ENCODE measurements around the gene DENND1B. TPM values are rescaled to one million over a fixed set of nuclear protein-coding genes. Genes with fewer than 3 reads are reported as not detected.
A peak's percentile ranks its signal among the peaks of the same experiment; 100 is the strongest.

DENND1B gene
- total and polyA plus RNA-seq, 2 experiments from 2014 or later = 9.2 to 21.3 TPM

DNA sequence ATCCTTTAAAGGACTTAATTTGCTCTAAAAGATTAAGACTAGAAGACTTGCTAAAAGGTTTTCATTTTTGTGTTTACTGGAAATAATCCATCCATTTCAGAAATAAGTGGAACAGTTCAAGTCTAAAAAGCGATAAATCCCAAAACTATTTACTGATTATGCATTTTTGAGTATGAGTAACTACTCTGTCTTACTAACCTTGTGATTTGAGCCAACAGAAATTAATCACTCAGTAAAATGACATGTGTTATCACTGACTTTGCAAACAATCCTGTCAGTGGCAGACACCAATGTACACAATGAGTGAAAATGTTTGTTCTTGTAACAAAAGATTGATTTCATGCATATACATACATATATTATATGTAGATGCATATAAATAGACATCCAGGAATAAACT lies 218.0 kb downstream of the DENND1B start:
- H3K79me2 ChIP-seq (ENCODE audit: insufficient read depth) = no peaks in the 10 kb centered on the region
- H3K9me3 ChIP-seq (ENCODE audit: low read depth) = no peaks in the 10 kb centered on the region
- peaks cover 8% of the 10 kb centered on the region for H3K4me1 ChIP-seq (ENCODE audit: insufficient read depth)
- no peak overlapping the region for H3K4me3 ChIP-seq
- no peak overlapping the region for H3K9ac ChIP-seq
- in situ Hi-C loops (cut with MboI) = no loop called here
- TF ChIP-seq EZH2phosphoT487 (IDR thresholded peaks at IDR 0.05; ENCODE audit: insufficient read depth, low read depth) (no peak), EZH2 (IDR thresholded peaks at IDR 0.05; ENCODE audit: insufficient read depth, poor library complexity, severe bottlenecking) (no peak)
- 0 out of 2 replicates have a peak, but pooled peaks cover 4% of the 10 kb centered on the region for H3K36me3 ChIP-seq (ENCODE audit: low read depth)
- H3K27ac ChIP-seq = no peak overlapping the region
- H2AFZ ChIP-seq = no peak overlapping the region
- peak; percentile 31 for DNase-seq
- no peaks in the 10 kb centered on the region for H3K27me3 ChIP-seq (replicated peaks; ENCODE audit: insufficient read depth)
- H3K4me2 ChIP-seq (ENCODE audit: unreplicated experiment) = no peak overlapping the region
- no peaks in the 10 kb centered on the region for H4K20me1 ChIP-seq (ENCODE audit: insufficient read depth)
- WGBS, 2 experiments (ENCODE audit: low coverage in 1 of 2, low lambda C conversion rate in 2 of 2, missing lambda C conversion rate in 2 of 2) = 29 to 43% methylated on average over 1 of the region's 1 CpG
- H3F3A ChIP-seq (ENCODE audit: insufficient read depth) = no peaks in the 10 kb centered on the region
- H3K9me2 ChIP-seq (ENCODE audit: insufficient read depth) = no peaks in the 10 kb centered on the region; the same call in 1 of the 2 replicates

DNA sequence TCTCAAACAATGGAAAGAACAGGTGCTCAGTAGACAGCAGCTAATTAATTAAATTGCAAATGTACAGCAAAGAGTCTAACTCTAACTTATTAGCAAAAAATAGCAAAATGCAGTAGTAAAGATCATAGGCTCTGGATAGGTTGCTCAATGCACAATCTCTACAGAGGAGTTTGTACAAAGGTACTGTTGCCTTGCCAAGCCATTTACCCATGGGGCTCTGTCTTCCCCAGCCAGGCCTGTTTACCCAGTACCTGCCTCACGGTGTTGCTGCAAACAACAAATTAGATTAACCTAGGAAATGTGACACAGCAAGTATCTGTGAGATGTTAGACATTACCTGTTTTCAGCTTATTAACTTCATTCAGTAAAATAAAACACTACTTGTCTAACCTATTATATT lies 222.0 kb downstream of the DENND1B start:
- Histone ChIP-seq H3F3A (ENCODE audit: insufficient read depth) (no peaks in the 10 kb centered on the region), H2AFZ (no peak overlapping the region), H3K4me3 (no peak overlapping the region), H4K20me1 (ENCODE audit: insufficient read depth) (no peaks in the 10 kb centered on the region), H3K27ac (no peak overlapping the region), H3K9ac (no peak overlapping the region), H3K9me3 (ENCODE audit: low read depth) (no peaks in the 10 kb centered on the region), H3K79me2 (ENCODE audit: insufficient read depth) (no peaks in the 10 kb centered on the region), H3K9me2 (ENCODE audit: insufficient read depth) (no peaks in the 10 kb centered on the region; the same call in 1 of the 2 replicates), H3K4me2 (ENCODE audit: unreplicated experiment) (no peak overlapping the region), H3K27me3 (replicated peaks; ENCODE audit: insufficient read depth) (no peaks in the 10 kb centered on the region), H3K36me3 (ENCODE audit: low read depth) (0 out of 2 replicates have a peak, but pooled peaks cover 4% of the 10 kb centered on the region), H3K4me1 (ENCODE audit: insufficient read depth) (peaks cover 8% of the 10 kb centered on the region)
- in situ Hi-C loops (cut with MboI) = no loop called here
- no peak for DNase-seq
- TF ChIP-seq EZH2 (IDR thresholded peaks at IDR 0.05; ENCODE audit: insufficient read depth, poor library complexity, severe bottlenecking) (no peak), EZH2phosphoT487 (IDR thresholded peaks at IDR 0.05; ENCODE audit: insufficient read depth, low read depth) (no peak)
- WGBS, 2 experiments (ENCODE audit: low coverage in 1 of 2, low lambda C conversion rate in 2 of 2, missing lambda C conversion rate in 2 of 2) = 0% methylated on average over 1 of the region's 1 CpG

DNA sequence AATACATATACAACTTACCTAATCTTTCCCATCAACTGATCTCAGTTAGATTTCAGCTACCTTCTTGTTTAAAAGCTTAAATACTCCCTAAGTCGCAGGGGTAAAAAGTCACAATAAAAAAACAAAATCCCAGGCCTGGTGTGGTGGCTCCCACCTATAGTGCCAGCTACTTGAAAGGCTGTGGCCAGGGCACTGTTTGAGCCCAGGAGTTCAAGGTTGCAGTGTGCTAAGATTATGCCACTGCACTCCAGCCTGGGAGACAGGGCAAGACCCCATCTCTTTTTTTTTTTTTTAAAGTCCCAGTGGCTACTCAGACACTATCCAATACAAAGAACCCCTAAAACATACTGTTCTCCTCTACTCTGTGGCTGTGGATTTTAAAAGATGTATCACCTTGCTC lies 228.3 kb downstream of the DENND1B start:
- Histone ChIP-seq H3K27me3 (replicated peaks; ENCODE audit: insufficient read depth) (no peaks in the 10 kb centered on the region), H3K9ac (no peak overlapping the region), H3K4me1 (ENCODE audit: insufficient read depth) (no peaks in the 10 kb centered on the region), H4K20me1 (ENCODE audit: insufficient read depth) (no peaks in the 10 kb centered on the region), H3F3A (ENCODE audit: insufficient read depth) (no peaks in the 10 kb centered on the region), H3K79me2 (ENCODE audit: insufficient read depth) (no peaks in the 10 kb centered on the region), H3K9me3 (ENCODE audit: low read depth) (no peaks in the 10 kb centered on the region), H3K4me3 (no peak overlapping the region), H3K27ac (no peak overlapping the region), H3K36me3 (ENCODE audit: low read depth) (peaks cover 5% of the 10 kb centered on the region; the same call in 1 of the 2 replicates), H2AFZ (no peak overlapping the region), H3K4me2 (ENCODE audit: unreplicated experiment) (no peak overlapping the region), H3K9me2 (ENCODE audit: insufficient read depth) (no peaks in the 10 kb centered on the region)
- WGBS, 2 experiments (ENCODE audit: low coverage in 1 of 2, low lambda C conversion rate in 2 of 2, missing lambda C conversion rate in 2 of 2) = 93 to 100% methylated on average over 1 of the region's 1 CpG
- in situ Hi-C loops (cut with MboI) = no loop called here
- no peak for TF ChIP-seq EZH2 (IDR thresholded peaks at IDR 0.05; ENCODE audit: insufficient read depth, poor library complexity, severe bottlenecking)
- no peak for TF ChIP-seq EZH2phosphoT487 (IDR thresholded peaks at IDR 0.05; ENCODE audit: insufficient read depth, low read depth)
- DNase-seq = no peak

GRCh38 chr1:197544553-197544952 lies 230.7 kb downstream of the DENND1B start:
- H4K20me1 ChIP-seq (ENCODE audit: insufficient read depth) = no peaks in the 10 kb centered on the region
- TF ChIP-seq EZH2phosphoT487 (IDR thresholded peaks at IDR 0.05; ENCODE audit: insufficient read depth, low read depth) (no peak), EZH2 (IDR thresholded peaks at IDR 0.05; ENCODE audit: insufficient read depth, poor library complexity, severe bottlenecking) (no peak)

DNA sequence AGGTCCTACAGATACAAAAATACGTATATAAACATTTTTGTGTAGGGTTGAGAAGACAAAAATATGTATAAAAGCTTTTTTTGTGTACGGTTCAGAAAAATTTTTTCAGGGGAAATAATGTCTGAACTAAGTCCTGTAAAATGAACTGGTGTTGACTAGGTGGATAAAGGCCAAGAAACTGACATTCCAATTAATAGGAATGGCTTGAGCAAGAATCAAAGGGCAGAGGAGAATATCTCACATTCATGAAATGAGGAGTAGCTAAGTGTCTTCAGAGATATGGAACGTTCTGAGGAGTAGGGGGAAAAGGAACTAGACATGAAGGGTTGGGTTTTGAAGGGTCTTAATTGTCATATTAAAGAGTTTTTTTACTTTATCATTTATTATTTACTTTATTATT lies 231.2 kb downstream of the DENND1B start:
- H3K9ac ChIP-seq = no peak overlapping the region
- no peak overlapping the region for H3K27ac ChIP-seq
- H4K20me1 ChIP-seq (ENCODE audit: insufficient read depth) = no peaks in the 10 kb centered on the region
- H3K4me3 ChIP-seq = no peak overlapping the region
- no peaks in the 10 kb centered on the region for H3K4me1 ChIP-seq (ENCODE audit: insufficient read depth)
- H3F3A ChIP-seq (ENCODE audit: insufficient read depth) = no peaks in the 10 kb centered on the region
- no peak overlapping the region for H3K4me2 ChIP-seq (ENCODE audit: unreplicated experiment)
- H2AFZ ChIP-seq = no peak overlapping the region
- DNase-seq = no peak
- no peak for TF ChIP-seq EZH2 (IDR thresholded peaks at IDR 0.05; ENCODE audit: insufficient read depth, poor library complexity, severe bottlenecking)
- TF ChIP-seq EZH2phosphoT487 (IDR thresholded peaks at IDR 0.05; ENCODE audit: insufficient read depth, low read depth) = no peak
- H3K27me3 ChIP-seq (replicated peaks; ENCODE audit: insufficient read depth) = no peaks in the 10 kb centered on the region
- in situ Hi-C loops (cut with MboI) = no loop called here
- no peaks in the 10 kb centered on the region for H3K9me3 ChIP-seq (ENCODE audit: low read depth)
- 90 to 94% methylated on average over 3 of the region's 3 CpGs for WGBS, 2 experiments (ENCODE audit: low coverage in 1 of 2, low lambda C conversion rate in 2 of 2, missing lambda C conversion rate in 2 of 2)
- no peaks in the 10 kb centered on the region for H3K9me2 ChIP-seq (ENCODE audit: insufficient read depth)
- H3K36me3 ChIP-seq (ENCODE audit: low read depth) = peaks cover 9% of the 10 kb centered on the region; the same call in 1 of the 2 replicates
- H3K79me2 ChIP-seq (ENCODE audit: insufficient read depth) = no peaks in the 10 kb centered on the region

More at GRCh38 chr1:197544553-197544952, 230.7 kb downstream of the DENND1B start:
- Histone ChIP-seq H3K4me2 (ENCODE audit: unreplicated experiment) (no peak overlapping the region), H3K9me2 (ENCODE audit: insufficient read depth) (no peaks in the 10 kb centered on the region), H3K36me3 (ENCODE audit: low read depth) (peaks cover 9% of the 10 kb centered on the region; the same call in 1 of the 2 replicates), H3K79me2 (ENCODE audit: insufficient read depth) (no peaks in the 10 kb centered on the region), H3K9me3 (ENCODE audit: low read depth) (no peaks in the 10 kb centered on the region), H3F3A (ENCODE audit: insufficient read depth) (no peaks in the 10 kb centered on the region), H3K4me1 (ENCODE audit: insufficient read depth) (no peaks in the 10 kb centered on the region), H2AFZ (no peak overlapping the region), H3K27me3 (replicated peaks; ENCODE audit: insufficient read depth) (no peaks in the 10 kb centered on the region), H3K4me3 (no peak overlapping the region), H3K9ac (no peak overlapping the region), H3K27ac (no peak overlapping the region)
- 96 to 99% methylated on average over 2 of the region's 2 CpGs for WGBS, 2 experiments (ENCODE audit: low coverage in 1 of 2, low lambda C conversion rate in 2 of 2, missing lambda C conversion rate in 2 of 2)
- in situ Hi-C loops (cut with MboI) = no loop called here
- DNase-seq = no peak
